Right atrium auricular region (tissue), 2 donors: ENCODE measurements around the gene TSC1. TPM values are rescaled to one million over a fixed set of nuclear protein-coding genes. Genes with fewer than 3 reads are reported as not detected.

Experiments
- DNase-seq: peaks from one replicate; pipeline ENCODE4 v3.0.0-alpha.2; 2019; ENCODE audit warnings: low spot score
- H3K27ac ChIP-seq, 2 donors: fragments of 200-600 bp; sonication (generic); 1 replicate in 1 of 2; 2 replicates in 1 of 2; pipeline ENCODE4 v1.5.1; 2016 to 2019
- H3K27me3 ChIP-seq, 2 donors: fragments of 200-600 bp; sonication (generic); one replicate each; pipeline versions ENCODE4 v1.5.1 to v1.6.0; 2017 to 2019
- H3K36me3 ChIP-seq: fragments of 200-600 bp; sonication (generic); one replicate; pipeline ENCODE4 v1.5.1; 2016
- H3K4me1 ChIP-seq, 2 donors: fragments of 200-600 bp; sonication (generic); one replicate each; pipeline versions ENCODE4 v1.5.1 to v1.6.0; 2017 to 2019
- H3K4me3 ChIP-seq, 2 donors: fragments of 200-600 bp; sonication (generic); 1 replicate in 1 of 2; 2 replicates in 1 of 2; pipeline ENCODE4 v1.5.1; 2017 to 2019; ENCODE audit warnings: mild to moderate bottlenecking in 1 of 2, moderate library complexity in 1 of 2
- H3K9me3 ChIP-seq, 2 donors: fragments of 200-600 bp; sonication (generic); one replicate each; pipeline ENCODE4 v1.5.1; 2019
- total RNA-seq, 2 donors: library from RNA; depleted of rRNA; stranded (reverse); fragments of >200 nt; gene quantifications; one replicate each; pipeline ENCODE4 v1.1.0, GENCODE V29; 2016
- TF ChIP-seq, protein P1 (sequence below), 2 donors: fragments of 200-600 bp; sonication (generic); IDR thresholded peaks; one replicate each; pipeline ENCODE4 v1.5.1; 2019; ENCODE audit warnings: antibody characterized with exemption in 2 of 2

The TSC1 gene
- total RNA-seq, 2 donors from 2014 or later, result 27.6 to 36.4 TPM

DNA sequence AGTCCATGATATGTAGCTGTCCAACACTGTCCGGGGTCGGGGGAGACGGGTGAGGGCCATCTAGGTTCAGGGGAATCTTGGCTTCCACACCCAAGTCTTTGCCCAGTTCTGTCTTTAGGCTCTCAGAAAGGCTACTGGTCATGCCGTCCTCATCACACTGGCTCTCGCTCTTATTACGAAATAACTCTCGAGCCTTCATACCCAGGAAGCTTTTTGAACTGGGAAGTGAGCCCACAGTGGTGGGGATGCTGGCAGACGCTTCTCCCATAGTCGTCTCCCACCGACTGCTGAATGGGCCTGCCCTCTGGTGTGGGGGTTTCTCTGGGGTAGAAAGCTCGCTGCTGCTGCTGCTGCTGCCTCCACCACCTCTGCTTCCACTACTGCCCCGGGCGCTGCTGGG is 48.2 kb downstream of the TSC1 start:
- H3K9me3 ChIP-seq, result no peaks in the 10 kb centered on the region
- H3K27me3 ChIP-seq, result no peaks in the 10 kb centered on the region
- H3K36me3 ChIP-seq, result peaks cover 57% of the 10 kb centered on the region
- no peak for DNase-seq
- H3K4me1 ChIP-seq, result no peaks in the 10 kb centered on the region
- no peak overlapping the region for H3K4me3 ChIP-seq
- TF ChIP-seq, protein P1, sequence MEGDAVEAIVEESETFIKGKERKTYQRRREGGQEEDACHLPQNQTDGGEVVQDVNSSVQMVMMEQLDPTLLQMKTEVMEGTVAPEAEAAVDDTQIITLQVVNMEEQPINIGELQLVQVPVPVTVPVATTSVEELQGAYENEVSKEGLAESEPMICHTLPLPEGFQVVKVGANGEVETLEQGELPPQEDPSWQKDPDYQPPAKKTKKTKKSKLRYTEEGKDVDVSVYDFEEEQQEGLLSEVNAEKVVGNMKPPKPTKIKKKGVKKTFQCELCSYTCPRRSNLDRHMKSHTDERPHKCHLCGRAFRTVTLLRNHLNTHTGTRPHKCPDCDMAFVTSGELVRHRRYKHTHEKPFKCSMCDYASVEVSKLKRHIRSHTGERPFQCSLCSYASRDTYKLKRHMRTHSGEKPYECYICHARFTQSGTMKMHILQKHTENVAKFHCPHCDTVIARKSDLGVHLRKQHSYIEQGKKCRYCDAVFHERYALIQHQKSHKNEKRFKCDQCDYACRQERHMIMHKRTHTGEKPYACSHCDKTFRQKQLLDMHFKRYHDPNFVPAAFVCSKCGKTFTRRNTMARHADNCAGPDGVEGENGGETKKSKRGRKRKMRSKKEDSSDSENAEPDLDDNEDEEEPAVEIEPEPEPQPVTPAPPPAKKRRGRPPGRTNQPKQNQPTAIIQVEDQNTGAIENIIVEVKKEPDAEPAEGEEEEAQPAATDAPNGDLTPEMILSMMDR (IDR thresholded peaks at IDR 0.05), result no peak
- no peak overlapping the region for H3K27ac ChIP-seq

DNA sequence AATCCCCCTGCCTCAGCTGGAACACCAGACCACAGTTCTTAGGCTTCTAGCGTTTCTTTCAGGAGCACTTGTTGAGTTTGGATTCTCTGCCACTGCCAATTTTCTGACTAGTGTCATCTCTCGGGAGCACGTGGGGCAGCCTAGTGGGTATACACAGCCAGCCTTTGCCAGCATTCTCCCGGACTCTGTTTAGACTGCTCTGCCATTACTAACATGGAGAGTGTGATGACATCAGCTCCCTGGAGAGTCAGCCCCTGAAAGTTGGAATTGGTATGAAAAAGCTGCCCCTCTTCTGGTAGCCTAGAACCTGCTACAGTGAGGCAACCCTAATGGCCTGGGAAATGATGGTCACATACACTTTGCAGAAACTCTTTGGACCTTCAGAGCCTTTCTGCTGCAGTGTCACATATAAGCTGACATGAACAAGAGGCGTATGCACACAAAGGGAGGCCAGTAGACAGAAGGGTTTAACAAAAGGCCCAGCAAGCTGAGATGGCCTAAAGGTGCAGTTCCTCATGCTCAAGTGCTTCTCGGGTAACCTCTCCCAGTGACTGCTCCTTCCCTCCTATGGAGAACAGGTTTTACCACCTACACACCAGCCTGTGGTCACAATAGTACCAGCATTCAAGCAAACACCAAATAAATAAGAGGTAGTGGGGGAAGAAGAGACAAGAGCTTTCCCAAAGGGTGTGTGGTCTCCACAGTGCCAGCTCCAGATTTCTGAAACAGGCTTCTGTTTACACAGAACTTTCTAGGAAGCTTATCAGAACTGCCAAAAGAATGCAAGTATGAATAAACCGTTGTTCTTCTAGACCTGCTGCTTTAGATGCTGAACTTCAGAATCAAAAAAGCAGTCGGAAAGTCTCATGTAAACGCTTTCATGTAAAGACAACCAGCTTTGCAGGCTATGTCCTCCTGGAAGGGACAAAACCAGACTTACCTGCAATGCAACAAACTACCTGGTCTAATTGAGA is 49.3 kb downstream of the TSC1 start:
- Histone ChIP-seq H3K9me3 (no peaks in the 10 kb centered on the region), H3K27me3 (no peaks in the 10 kb centered on the region), H3K4me1 (no peaks in the 10 kb centered on the region), H3K27ac (no peak overlapping the region), H3K36me3 (peaks cover 46% of the 10 kb centered on the region), H3K4me3 (no peak overlapping the region)
- no peak for DNase-seq
- TF ChIP-seq, protein P1 (IDR thresholded peaks at IDR 0.05), result no peak

DNA sequence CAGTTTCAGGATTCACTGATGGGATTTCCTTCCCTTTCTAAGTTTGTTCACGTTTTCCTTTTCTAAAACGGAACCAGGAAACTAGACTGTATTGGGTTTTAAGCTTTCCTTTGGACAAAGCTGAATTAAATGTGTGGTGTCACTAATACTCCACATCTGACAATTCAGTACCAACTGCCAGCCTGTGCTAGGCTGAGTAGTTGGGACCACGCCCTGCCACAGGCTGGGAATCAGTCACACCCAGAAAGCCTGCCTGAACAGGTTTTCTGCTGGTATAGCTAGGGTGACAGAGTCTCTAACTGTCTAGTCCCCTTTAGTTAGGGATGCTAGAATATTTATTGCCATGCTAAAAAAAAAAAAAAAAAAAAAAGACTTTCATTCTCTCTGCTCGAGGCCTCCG is 50.1 kb downstream of the TSC1 start:
- H3K4me1 ChIP-seq, result no peaks in the 10 kb centered on the region
- H3K36me3 ChIP-seq, result peaks cover 38% of the 10 kb centered on the region
- no peak for DNase-seq

DNA sequence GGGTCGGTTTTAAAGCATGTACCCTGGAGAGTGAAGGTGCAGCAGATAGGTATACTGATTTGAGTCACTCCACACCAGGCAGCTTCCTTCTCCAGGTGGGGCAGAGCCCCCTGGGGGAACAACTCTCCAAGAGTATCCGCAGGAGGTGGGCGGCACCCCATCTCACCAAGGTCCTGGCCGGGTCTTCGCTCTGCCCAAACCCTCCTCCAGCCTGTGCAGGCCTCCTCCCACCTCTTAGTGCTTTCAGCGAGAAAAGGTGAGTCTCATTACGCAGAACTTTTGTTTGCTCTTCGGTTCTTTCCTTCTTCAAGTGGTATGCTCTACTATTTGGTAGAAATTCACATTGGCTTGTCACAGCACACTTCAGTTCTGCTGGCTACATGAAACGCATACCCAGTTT is 52.0 kb downstream of the TSC1 start:
- no peaks in the 10 kb centered on the region for H3K9me3 ChIP-seq
- no peak for DNase-seq
- H3K36me3 ChIP-seq, result peaks cover 34% of the 10 kb centered on the region
- H3K27me3 ChIP-seq, result no peaks in the 10 kb centered on the region
- no peaks in the 10 kb centered on the region for H3K4me1 ChIP-seq
- no peak overlapping the region for H3K4me3 ChIP-seq
- TF ChIP-seq, protein P1 (IDR thresholded peaks at IDR 0.05), result no peak
- H3K27ac ChIP-seq, result no peak overlapping the region

More for the DNA sequence above, 50.1 kb downstream of the TSC1 start:
- Histone ChIP-seq H3K9me3 (no peaks in the 10 kb centered on the region), H3K27me3 (no peaks in the 10 kb centered on the region), H3K27ac (no peak overlapping the region), H3K4me3 (no peak overlapping the region)
- TF ChIP-seq, protein P1 (IDR thresholded peaks at IDR 0.05), result no peak

DNA sequence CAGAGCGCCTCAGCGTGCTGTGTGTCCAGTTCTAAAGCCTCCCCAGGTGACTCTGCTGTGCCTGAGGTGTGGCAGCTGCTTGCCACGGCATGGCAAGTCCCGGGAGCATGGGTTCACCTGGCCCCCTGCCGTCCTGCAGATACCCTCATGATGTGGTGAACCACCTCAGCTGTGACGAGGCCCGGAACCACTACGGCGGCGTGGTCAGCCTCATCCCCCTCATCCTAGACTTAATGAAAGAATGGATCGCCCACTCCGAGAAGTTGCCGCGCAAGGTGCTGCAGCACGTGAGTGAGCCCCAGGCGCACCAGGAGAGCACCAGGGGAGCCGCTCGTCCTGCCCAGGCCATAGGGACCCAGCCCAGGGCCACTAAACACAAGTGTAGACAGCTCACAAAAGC is 56.3 kb downstream of the TSC1 start:
- H3K4me3 ChIP-seq, result no peak overlapping the region
- no peaks in the 10 kb centered on the region for H3K9me3 ChIP-seq
- DNase-seq, result no peak
- H3K27me3 ChIP-seq, result no peaks in the 10 kb centered on the region
- H3K27ac ChIP-seq, result no peak overlapping the region
- H3K4me1 ChIP-seq, result no peaks in the 10 kb centered on the region
- TF ChIP-seq, protein P1 (IDR thresholded peaks at IDR 0.05), result no peak
- H3K36me3 ChIP-seq, result peaks cover 7% of the 10 kb centered on the region
